ENCODE results near the gene ST8SIA6. TPM values are rescaled to one million over a fixed set of nuclear protein-coding genes. Genes with fewer than 3 reads are reported as not detected.

ST8SIA6 gene
- total and polyA plus RNA-seq, 9 of the 15 experiments (the other 6 are each of a cell fraction or from before 2014, with no cell fraction given), result 0.69 to 6.7 (median 5.0) TPM

- TF ChIP-seq IRF1 (CRISPR knock-in tag; IDR thresholded peaks at IDR 0.05; ENCODE audit: borderline replicate concordance) (no peak), ZNF280B (CRISPR knock-in tag; IDR thresholded peaks at IDR 0.05) (no peak), GTF2F1 (IDR thresholded peaks at IDR 0.05; ENCODE audit: low read depth, low read length) (peak; percentile 62; the same call in 1 of the 2 replicates), POLR2G (IDR thresholded peaks at IDR 0.05; ENCODE audit: low read depth, low read length) (no peak), SAFB (IDR thresholded peaks at IDR 0.05; ENCODE audit: borderline replicate concordance, low read depth, low read length) (no peak), ETS1 (conservative IDR thresholded peaks at IDR 0.05; ENCODE audit: control insufficient read depth, low read depth, low read length) (peak; percentile 89), SRSF3 (IDR thresholded peaks at IDR 0.05; ENCODE audit: insufficient read depth, low read length) (no peak), SP1 (CRISPR knock-in tag; IDR thresholded peaks at IDR 0.05) (peak; percentile 48; the same call in 1 of the 2 replicates), HDGF (IDR thresholded peaks at IDR 0.05) (peak; percentile 98), ZNF232 (CRISPR knock-in tag; IDR thresholded peaks at IDR 0.05) (no peak), TRIM24 (IDR thresholded peaks at IDR 0.05) (peak; percentile 96 to 98), KDM2B (CRISPR knock-in tag; IDR thresholded peaks at IDR 0.05) (no peak), HES1 (IDR thresholded peaks at IDR 0.05; ENCODE audit: low read depth) (peak; percentile 87), MNT (conservative IDR thresholded peaks at IDR 0.05) (peak; percentile 58 to 87), ZNF253 (CRISPR knock-in tag; conservative IDR thresholded peaks at IDR 0.05) (no peak), ZNF639 (CRISPR knock-in tag; conservative IDR thresholded peaks at IDR 0.05 in 1 of 2, IDR thresholded peaks at IDR 0.05 in 1 of 2) (peak in 1 of 2 experiments; percentile 86; a peak in 2 of 4 replicates), NCOA2 (IDR thresholded peaks at IDR 0.05; ENCODE audit: partially characterized antibody in 2 of 2) (peak; percentile 95 to 96), NCOA1 (IDR thresholded peaks at IDR 0.05; ENCODE audit: low read depth) (peak; percentile 99), PHF8 (IDR thresholded peaks at IDR 0.05; ENCODE audit: borderline replicate concordance, low read length) (no peak), RBM14 (IDR thresholded peaks at IDR 0.05; ENCODE audit: borderline replicate concordance, insufficient read depth, low read depth, low read length) (no peak)
Observed at GRCh38 chr10:17425584-17426262, 28.7 kb downstream of the ST8SIA6 start (continued).

Measured in K562 (cell line).